ENCODE data around the gene PDHA1. TPM values are rescaled to one million over a fixed set of nuclear protein-coding genes. Genes with fewer than 3 reads are reported as not detected.

The PDHA1 gene
- total and polyA plus RNA-seq, 2 experiments from 2014 or later, result 31.0 to 130 TPM

- TF ChIP-seq EZH2phosphoT487 (IDR thresholded peaks at IDR 0.05; ENCODE audit: insufficient read depth, low read depth) (no peak), EZH2 (IDR thresholded peaks at IDR 0.05; ENCODE audit: insufficient read depth, poor library complexity, severe bottlenecking) (no peak)
- Histone ChIP-seq H3K9me3 (ENCODE audit: low read depth) (no peaks in the 10 kb centered on the region), H3K36me3 (ENCODE audit: low read depth) (no peaks in the 10 kb centered on the region), H3K9ac (no peak overlapping the region), H3K4me2 (ENCODE audit: unreplicated experiment) (no peak overlapping the region), H2AFZ (no peak overlapping the region), H3K4me3 (no peak overlapping the region), H3K9me2 (ENCODE audit: insufficient read depth) (no peaks in the 10 kb centered on the region), H3K27me3 (replicated peaks; ENCODE audit: insufficient read depth) (no peaks in the 10 kb centered on the region), H3K27ac (peak overlapping the region; percentile 33; the same call in 1 of the 2 replicates), H3K4me1 (ENCODE audit: insufficient read depth) (peaks cover 8% of the 10 kb centered on the region), H4K20me1 (ENCODE audit: insufficient read depth) (no peaks in the 10 kb centered on the region), H3F3A (ENCODE audit: insufficient read depth) (no peaks in the 10 kb centered on the region), H3K79me2 (ENCODE audit: insufficient read depth) (no peaks in the 10 kb centered on the region)
- DNase-seq, result peak; percentile 72
- in situ Hi-C loops (cut with MboI), result no loop called here
- 16 to 37% methylated on average over 5 of the region's 5 CpGs for WGBS, 2 experiments (ENCODE audit: low coverage in 1 of 2, low lambda C conversion rate in 2 of 2, missing lambda C conversion rate in 2 of 2)
Measured at GRCh38 chrX:19370061-19370460, 26.3 kb downstream of the PDHA1 start.

- Histone ChIP-seq H3K27me3 (replicated peaks; ENCODE audit: insufficient read depth) (no peaks in the 10 kb centered on the region), H3K36me3 (ENCODE audit: low read depth) (no peaks in the 10 kb centered on the region), H3K4me3 (peak overlapping the region; percentile 69), H3K9me2 (ENCODE audit: insufficient read depth) (no peaks in the 10 kb centered on the region), H3K4me1 (ENCODE audit: insufficient read depth) (peaks cover 8% of the 10 kb centered on the region), H3F3A (ENCODE audit: insufficient read depth) (no peaks in the 10 kb centered on the region), H3K9ac (peak overlapping the region; percentile 70), H3K79me2 (ENCODE audit: insufficient read depth) (no peaks in the 10 kb centered on the region), H3K27ac (no peak overlapping the region), H4K20me1 (ENCODE audit: insufficient read depth) (no peaks in the 10 kb centered on the region), H3K9me3 (ENCODE audit: low read depth) (no peaks in the 10 kb centered on the region), H2AFZ (peak overlapping the region; percentile 83), H3K4me2 (ENCODE audit: unreplicated experiment) (peak overlapping the region; percentile 40)
- 1% methylated on average over 8 to 9 of the region's 9 CpGs for WGBS, 2 experiments (ENCODE audit: low coverage in 1 of 2, low lambda C conversion rate in 2 of 2, missing lambda C conversion rate in 2 of 2)
- TF ChIP-seq EZH2phosphoT487 (IDR thresholded peaks at IDR 0.05; ENCODE audit: insufficient read depth, low read depth) (no peak), EZH2 (IDR thresholded peaks at IDR 0.05; ENCODE audit: insufficient read depth, poor library complexity, severe bottlenecking) (no peak)
- DNase-seq, result peak; percentile 78
- in situ Hi-C loops (cut with MboI), result no loop called here
Measured at GRCh38 chrX:19372170-19372546, 28.4 kb downstream of the PDHA1 start.

GRCh38 chrX:19372547-19373331 is 29.0 kb downstream of the PDHA1 start:
- H3K9ac ChIP-seq, result peak overlapping the region; percentile 70
- H4K20me1 ChIP-seq (ENCODE audit: insufficient read depth), result no peaks in the 10 kb centered on the region
- TF ChIP-seq EZH2 (IDR thresholded peaks at IDR 0.05; ENCODE audit: insufficient read depth, poor library complexity, severe bottlenecking) (no peak), EZH2phosphoT487 (IDR thresholded peaks at IDR 0.05; ENCODE audit: insufficient read depth, low read depth) (no peak)
- H3K36me3 ChIP-seq (ENCODE audit: low read depth), result no peaks in the 10 kb centered on the region
- no peaks in the 10 kb centered on the region for H3K9me3 ChIP-seq (ENCODE audit: low read depth)
- peak overlapping the region; percentile 69 for H3K4me3 ChIP-seq
- peaks cover 8% of the 10 kb centered on the region for H3K4me1 ChIP-seq (ENCODE audit: insufficient read depth)
- in situ Hi-C loops (cut with MboI), result no loop called here
- peak overlapping the region; percentile 40 for H3K4me2 ChIP-seq (ENCODE audit: unreplicated experiment)
- H3K79me2 ChIP-seq (ENCODE audit: insufficient read depth), result no peaks in the 10 kb centered on the region
- no peak overlapping the region for H3K27ac ChIP-seq
- no peaks in the 10 kb centered on the region for H3F3A ChIP-seq (ENCODE audit: insufficient read depth)
- 1 to 25% methylated on average over 4 to 13 of the region's 20 CpGs for WGBS, 2 experiments (ENCODE audit: low coverage in 1 of 2, low lambda C conversion rate in 2 of 2, missing lambda C conversion rate in 2 of 2)
- peak overlapping the region; percentile 83 for H2AFZ ChIP-seq
- DNase-seq, result peak; percentile 37
- no peaks in the 10 kb centered on the region for H3K27me3 ChIP-seq (replicated peaks; ENCODE audit: insufficient read depth)
- no peaks in the 10 kb centered on the region for H3K9me2 ChIP-seq (ENCODE audit: insufficient read depth)

GRCh38 chrX:19373351-19373891 is 29.7 kb downstream of the PDHA1 start:
- Histone ChIP-seq H3K9me3 (ENCODE audit: low read depth) (no peaks in the 10 kb centered on the region), H3K4me1 (ENCODE audit: insufficient read depth) (peaks cover 8% of the 10 kb centered on the region), H3K9me2 (ENCODE audit: insufficient read depth) (no peaks in the 10 kb centered on the region), H3F3A (ENCODE audit: insufficient read depth) (no peaks in the 10 kb centered on the region), H3K79me2 (ENCODE audit: insufficient read depth) (no peaks in the 10 kb centered on the region), H4K20me1 (ENCODE audit: insufficient read depth) (no peaks in the 10 kb centered on the region), H3K27me3 (replicated peaks; ENCODE audit: insufficient read depth) (no peaks in the 10 kb centered on the region), H3K9ac (no peak overlapping the region), H3K36me3 (ENCODE audit: low read depth) (no peaks in the 10 kb centered on the region), H3K4me3 (no peak overlapping the region), H3K4me2 (ENCODE audit: unreplicated experiment) (no peak overlapping the region), H3K27ac (no peak overlapping the region), H2AFZ (no peak overlapping the region)
- TF ChIP-seq EZH2 (IDR thresholded peaks at IDR 0.05; ENCODE audit: insufficient read depth, poor library complexity, severe bottlenecking) (no peak), EZH2phosphoT487 (IDR thresholded peaks at IDR 0.05; ENCODE audit: insufficient read depth, low read depth) (no peak)
- 16 to 23% methylated on average over 12 to 14 of the region's 23 CpGs for WGBS, 2 experiments (ENCODE audit: low coverage in 1 of 2, low lambda C conversion rate in 2 of 2, missing lambda C conversion rate in 2 of 2)
- in situ Hi-C loops (cut with MboI), result no loop called here
- DNase-seq, result no peak

Measured in GM23248 (cell line).